ENCODE results near the gene VWA5B1.

Gene VWA5B1

GRCh38 chr1:20355101-20355827 is 64.6 kb downstream of the VWA5B1 start:
- Histone ChIP-seq H3K4me2 (no peak overlapping the region), H3K27me3 (no peaks in the 10 kb centered on the region), H3K9me3 (no peaks in the 10 kb centered on the region), H3K9ac (no peak overlapping the region), H3K4me3 (no peak overlapping the region), H3K27ac (no peak overlapping the region), H4K20me1 (no peaks in the 10 kb centered on the region), H3K36me3 (no peaks in the 10 kb centered on the region), H3K4me1 (peaks cover 24% of the 10 kb centered on the region)
- TF ChIP-seq Cebpa-rat (IDR thresholded peaks at IDR 0.05) = no peak

- Histone ChIP-seq H3K36me3 (no peaks in the 10 kb centered on the region), H4K20me1 (no peaks in the 10 kb centered on the region), H3K9ac (no peak overlapping the region), H3K9me3 (no peaks in the 10 kb centered on the region), H3K27ac (no peak overlapping the region), H3K4me2 (no peak overlapping the region), H3K4me3 (no peak overlapping the region), H3K4me1 (peaks cover 24% of the 10 kb centered on the region), H3K27me3 (no peaks in the 10 kb centered on the region)
- no peak for TF ChIP-seq Cebpa-rat (IDR thresholded peaks at IDR 0.05)
These were observed 65.4 kb downstream of the VWA5B1 start for GRCh38 chr1:20355828-20356735.

- H3K27ac ChIP-seq = no peak overlapping the region
- H3K4me2 ChIP-seq = no peak overlapping the region
- no peaks in the 10 kb centered on the region for H3K27me3 ChIP-seq
- H3K4me1 ChIP-seq = peaks cover 20% of the 10 kb centered on the region
- TF ChIP-seq Cebpa-rat (IDR thresholded peaks at IDR 0.05) = no peak
- H3K36me3 ChIP-seq = no peaks in the 10 kb centered on the region
- no peaks in the 10 kb centered on the region for H4K20me1 ChIP-seq
- no peak overlapping the region for H3K4me3 ChIP-seq
- H3K9ac ChIP-seq = no peak overlapping the region
- H3K9me3 ChIP-seq = no peaks in the 10 kb centered on the region
These were observed 66.3 kb downstream of the VWA5B1 start for GRCh38 chr1:20356850-20357459.

DNA sequence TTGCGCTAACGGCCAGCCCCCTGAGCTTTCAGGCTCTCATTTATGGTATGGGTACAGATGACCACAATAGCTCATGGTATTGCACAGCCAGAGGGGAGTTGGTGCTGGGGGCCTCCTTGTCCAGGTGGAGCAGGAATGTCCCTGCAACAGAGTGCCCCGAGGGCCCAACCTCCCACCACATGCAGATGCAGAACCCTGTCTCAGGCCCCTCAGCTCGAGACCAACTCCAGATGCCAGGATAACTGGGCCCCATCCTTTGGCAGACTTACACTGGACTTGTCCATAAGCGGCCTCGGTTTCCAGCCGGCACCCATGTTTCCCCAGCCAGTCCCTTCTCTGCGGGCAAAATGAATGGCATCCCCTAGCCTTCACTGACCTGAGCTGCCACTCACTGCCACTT is 67.1 kb downstream of the VWA5B1 start:
- Histone ChIP-seq H3K9me3 (no peaks in the 10 kb centered on the region), H3K4me2 (no peak overlapping the region), H3K27ac (no peak overlapping the region), H3K27me3 (no peaks in the 10 kb centered on the region), H4K20me1 (no peaks in the 10 kb centered on the region), H3K36me3 (no peaks in the 10 kb centered on the region), H3K4me3 (no peak overlapping the region), H3K9ac (no peak overlapping the region), H3K4me1 (peaks cover 11% of the 10 kb centered on the region)
- TF ChIP-seq Cebpa-rat (IDR thresholded peaks at IDR 0.05) = no peak

DNA sequence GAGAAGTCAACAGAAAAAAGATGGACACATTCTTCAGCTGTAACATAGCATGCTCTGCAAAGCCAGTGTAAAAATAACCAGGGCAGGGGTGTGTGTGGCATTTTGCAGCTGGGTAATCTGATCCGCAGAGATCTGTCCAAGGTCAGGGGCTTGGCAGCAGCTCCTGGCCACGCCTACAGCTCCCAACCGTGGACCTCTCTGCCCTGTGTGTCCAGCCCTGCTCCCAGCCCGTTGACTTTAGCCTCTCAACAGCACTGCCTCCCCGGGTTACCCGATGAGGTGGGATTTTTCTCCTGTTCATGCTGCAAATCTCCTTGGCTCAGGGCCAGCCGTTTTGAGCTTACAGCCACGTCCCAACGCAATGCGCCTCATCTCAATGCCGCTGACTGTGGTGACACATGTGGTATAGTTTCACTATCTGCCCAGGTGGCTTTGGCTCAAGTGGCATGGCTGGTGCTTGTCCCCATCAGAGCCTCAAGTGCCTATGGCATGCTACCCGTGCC is 68.1 kb downstream of the VWA5B1 start:
- Histone ChIP-seq H3K4me2 (no peak overlapping the region), H3K27ac (no peak overlapping the region), H3K4me3 (no peak overlapping the region), H3K9me3 (no peaks in the 10 kb centered on the region), H4K20me1 (no peaks in the 10 kb centered on the region), H3K27me3 (no peaks in the 10 kb centered on the region), H3K4me1 (0 out of 2 replicates have a peak, but pooled peaks cover 6% of the 10 kb centered on the region), H3K9ac (no peak overlapping the region), H3K36me3 (no peaks in the 10 kb centered on the region)
- no peak for TF ChIP-seq Cebpa-rat (IDR thresholded peaks at IDR 0.05)

GRCh38 chr1:20359451-20360330 is 69.0 kb downstream of the VWA5B1 start:
- peaks cover 3% of the 10 kb centered on the region for H3K27me3 ChIP-seq
- no peak overlapping the region for H3K4me2 ChIP-seq
- H3K36me3 ChIP-seq = no peaks in the 10 kb centered on the region
- H3K4me3 ChIP-seq = no peak overlapping the region
- TF ChIP-seq Cebpa-rat (IDR thresholded peaks at IDR 0.05) = no peak
- no peak overlapping the region for H3K9ac ChIP-seq
- H3K27ac ChIP-seq = no peak overlapping the region
- no peaks in the 10 kb centered on the region for H3K9me3 ChIP-seq
- no peaks in the 10 kb centered on the region for H4K20me1 ChIP-seq
- 0 out of 2 replicates have a peak, but pooled peaks cover 6% of the 10 kb centered on the region for H3K4me1 ChIP-seq

DNA sequence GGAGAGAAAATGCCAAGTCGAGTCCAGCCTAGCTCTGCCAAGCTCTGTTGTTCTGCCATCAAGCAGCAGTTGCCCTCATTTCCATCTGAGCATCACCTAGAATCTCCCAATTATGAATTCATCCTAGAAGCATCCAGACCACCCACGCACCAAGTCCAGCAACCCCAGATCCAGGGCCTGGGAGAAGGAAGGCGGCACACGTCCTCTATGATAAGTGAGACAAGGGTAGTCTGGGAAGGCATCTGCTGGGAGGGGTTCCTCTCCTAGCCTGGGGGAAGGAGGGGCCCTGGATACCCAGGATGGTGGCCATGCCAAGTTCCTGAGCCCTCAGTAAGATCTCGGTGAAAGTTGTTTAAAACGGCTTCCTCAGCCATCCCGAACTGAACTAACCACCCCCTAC is 70.7 kb downstream of the VWA5B1 start:
- H3K9ac ChIP-seq = no peak overlapping the region
- H4K20me1 ChIP-seq = no peaks in the 10 kb centered on the region
- no peaks in the 10 kb centered on the region for H3K9me3 ChIP-seq
- no peak overlapping the region for H3K4me2 ChIP-seq
- H3K4me3 ChIP-seq = no peak overlapping the region
- no peak for TF ChIP-seq Cebpa-rat (IDR thresholded peaks at IDR 0.05)
- H3K27ac ChIP-seq = no peak overlapping the region
- no peaks in the 10 kb centered on the region for H3K4me1 ChIP-seq
- peaks cover 20% of the 10 kb centered on the region for H3K27me3 ChIP-seq
- no peaks in the 10 kb centered on the region for H3K36me3 ChIP-seq

DNA sequence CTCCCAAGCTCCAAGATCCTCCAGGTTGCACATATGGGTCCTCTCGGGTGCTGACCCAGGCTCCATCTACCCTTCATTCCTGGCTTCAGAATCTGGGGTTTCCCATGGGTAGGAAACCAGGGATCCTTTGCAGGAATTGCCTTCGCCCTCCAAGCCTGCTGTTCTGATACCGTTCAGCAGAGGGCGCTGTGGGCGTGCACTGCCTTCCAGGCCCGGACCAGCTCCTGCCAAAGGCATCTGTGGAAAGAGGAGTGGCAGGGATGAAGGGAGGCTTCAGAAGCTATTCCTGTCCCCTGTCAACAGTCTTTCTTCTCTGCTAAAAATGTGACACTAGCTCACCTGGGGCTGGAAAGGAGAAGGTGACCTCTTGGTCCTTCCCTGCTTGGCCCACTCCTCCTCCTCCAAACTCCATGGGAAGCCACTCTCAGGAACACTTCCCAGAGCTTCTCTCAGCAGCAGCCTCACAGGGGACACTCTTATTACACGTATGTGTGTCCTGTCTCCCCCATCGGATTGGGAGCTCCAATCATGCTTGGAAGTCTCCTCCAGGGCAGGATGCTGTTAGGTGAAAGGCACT is 71.2 kb downstream of the VWA5B1 start:
- TF ChIP-seq Cebpa-rat (IDR thresholded peaks at IDR 0.05) = no peak
- Histone ChIP-seq H3K27ac (no peak overlapping the region), H3K27me3 (peaks cover 25% of the 10 kb centered on the region)

More for the DNA sequence above, 71.2 kb downstream of the VWA5B1 start:
- no peaks in the 10 kb centered on the region for H3K36me3 ChIP-seq
- no peaks in the 10 kb centered on the region; the same call in 1 of the 2 replicates for H4K20me1 ChIP-seq
- no peak overlapping the region for H3K9ac ChIP-seq
- no peak overlapping the region for H3K4me3 ChIP-seq
- H3K4me2 ChIP-seq = no peak overlapping the region
- H3K4me1 ChIP-seq = 0 out of 2 replicates have a peak, but pooled peaks cover 4% of the 10 kb centered on the region
- no peaks in the 10 kb centered on the region for H3K9me3 ChIP-seq

Measured in BLaER1 (cell line).